MM.1S (cell line): Measurements from ENCODE around the gene ARHGAP8.

ENCODE experiments used
- DNase-seq: peaks from one replicate; pipeline ENCODE4 v3.0.0-alpha.2; 2015
- H2AFZ ChIP-seq: fragments of 300-600 bp; sonication (generic); 2 replicates; pipeline ENCODE4 v1.6.0; 2016; ENCODE audit warnings: antibody characterized with exemption, low read length
- H3F3A ChIP-seq: fragments of 300-600 bp; sonication (generic); 2 replicates; pipeline ENCODE4 v1.6.1; 2016; ENCODE audit warnings: mild to moderate bottlenecking, antibody characterized with exemption, low read length, moderate library complexity, mixed read lengths; ENCODE audit not compliant: insufficient read depth
- H3K27ac ChIP-seq: fragments of 300-600 bp; sonication (generic); 2 replicates; pipeline ENCODE4 v1.5.1; 2016; ENCODE audit warnings: mild to moderate bottlenecking, low read length
- H3K27me3 ChIP-seq: fragments of 300-600 bp; sonication (generic); replicated peaks from 2 replicates; pipeline ENCODE4 v1.6.0; 2016; ENCODE audit warnings: low read length; ENCODE audit not compliant: insufficient read depth
- H3K36me3 ChIP-seq: fragments of 300-600 bp; sonication (generic); replicated peaks from 2 replicates; pipeline ENCODE4 v1.6.1; 2016; ENCODE audit warnings: mild to moderate bottlenecking, low read length, mixed read lengths; ENCODE audit not compliant: insufficient read depth
- H3K4me1 ChIP-seq: fragments of 300-600 bp; sonication (generic); 2 replicates; pipeline ENCODE4 v1.6.1; 2016; ENCODE audit warnings: low read length, mixed read lengths
- H3K4me2 ChIP-seq: fragments of 300-600 bp; sonication (generic); 2 replicates; pipeline ENCODE4 v1.6.0; 2016; ENCODE audit warnings: low read depth, low read length
- H3K4me3 ChIP-seq: fragments of 300-600 bp; sonication (generic); 2 replicates; pipeline ENCODE4 v1.5.1; 2016; ENCODE audit warnings: low read length, mixed read lengths
- H3K79me2 ChIP-seq: fragments of 300-600 bp; sonication (generic); 2 replicates; pipeline ENCODE4 v1.6.1; 2016; ENCODE audit warnings: mixed run types, low read length, mixed read lengths
- H3K9ac ChIP-seq: fragments of 300-600 bp; sonication (generic); 2 replicates; pipeline ENCODE4 v1.6.1; 2016; ENCODE audit warnings: low read length, mixed read lengths
- H3K9me2 ChIP-seq: fragments of 300-600 bp; sonication (generic); replicated peaks from 2 replicates; pipeline ENCODE4 v1.6.1; 2016; ENCODE audit warnings: mild to moderate bottlenecking, low read length, mixed read lengths; ENCODE audit not compliant: insufficient read depth
- H3K9me3 ChIP-seq: fragments of 300-600 bp; sonication (generic); replicated peaks from 2 replicates; pipeline ENCODE4 v1.6.1; 2016; ENCODE audit warnings: mild to moderate bottlenecking, low read length, mixed read lengths; ENCODE audit not compliant: insufficient read depth
- H4K20me1 ChIP-seq: fragments of 300-600 bp; sonication (generic); 2 replicates; pipeline ENCODE4 v1.6.1; 2016; ENCODE audit warnings: mild to moderate bottlenecking, low read length, moderate library complexity, mixed read lengths; ENCODE audit not compliant: insufficient read depth
- EZH2 ChIP-seq: fragments of 300-600 bp; sonication (generic); optimal IDR thresholded peaks from 2 replicates; pipeline ENCODE3; 2017; ENCODE audit warnings: low read depth, mild to moderate bottlenecking, antibody characterized with exemption, low read length, mixed read lengths
- EZH2phosphoT487 ChIP-seq: fragments of 300-600 bp; sonication (generic); IDR thresholded peaks from 2 replicates; pipeline ENCODE4 v1.6.1; 2018; ENCODE audit warnings: antibody characterized with exemption, low read length
- TF ChIP-seq, protein P1 (sequence below): fragments of 300-600 bp; sonication (generic); IDR thresholded peaks from 2 replicates; pipeline ENCODE4 v1.5.1; 2016; ENCODE audit warnings: antibody characterized with exemption, low read length, mixed read lengths

Gene ARHGAP8

GRCh38 chr22:44718418-44718817, 34.0 kb upstream of the ARHGAP8 start:
- H3F3A ChIP-seq: no peaks in the 10 kb centered on the region
- H3K36me3 ChIP-seq: no peaks in the 10 kb centered on the region
- H3K4me1 ChIP-seq: no peaks in the 10 kb centered on the region
- H3K4me2 ChIP-seq: no peak overlapping the region
- H3K9ac ChIP-seq: no peak overlapping the region
- H3K27ac ChIP-seq: no peak overlapping the region
- no peaks in the 10 kb centered on the region for H3K9me2 ChIP-seq
- H4K20me1 ChIP-seq: no peaks in the 10 kb centered on the region
- DNase-seq: no peak
- no peak overlapping the region for H2AFZ ChIP-seq
- no peaks in the 10 kb centered on the region for H3K9me3 ChIP-seq
- H3K4me3 ChIP-seq: no peak overlapping the region
- H3K27me3 ChIP-seq: peaks cover 90% of the 10 kb centered on the region
- no peaks in the 10 kb centered on the region for H3K79me2 ChIP-seq
- no peak for TF ChIP-seq EZH2
- TF ChIP-seq, protein P1, sequence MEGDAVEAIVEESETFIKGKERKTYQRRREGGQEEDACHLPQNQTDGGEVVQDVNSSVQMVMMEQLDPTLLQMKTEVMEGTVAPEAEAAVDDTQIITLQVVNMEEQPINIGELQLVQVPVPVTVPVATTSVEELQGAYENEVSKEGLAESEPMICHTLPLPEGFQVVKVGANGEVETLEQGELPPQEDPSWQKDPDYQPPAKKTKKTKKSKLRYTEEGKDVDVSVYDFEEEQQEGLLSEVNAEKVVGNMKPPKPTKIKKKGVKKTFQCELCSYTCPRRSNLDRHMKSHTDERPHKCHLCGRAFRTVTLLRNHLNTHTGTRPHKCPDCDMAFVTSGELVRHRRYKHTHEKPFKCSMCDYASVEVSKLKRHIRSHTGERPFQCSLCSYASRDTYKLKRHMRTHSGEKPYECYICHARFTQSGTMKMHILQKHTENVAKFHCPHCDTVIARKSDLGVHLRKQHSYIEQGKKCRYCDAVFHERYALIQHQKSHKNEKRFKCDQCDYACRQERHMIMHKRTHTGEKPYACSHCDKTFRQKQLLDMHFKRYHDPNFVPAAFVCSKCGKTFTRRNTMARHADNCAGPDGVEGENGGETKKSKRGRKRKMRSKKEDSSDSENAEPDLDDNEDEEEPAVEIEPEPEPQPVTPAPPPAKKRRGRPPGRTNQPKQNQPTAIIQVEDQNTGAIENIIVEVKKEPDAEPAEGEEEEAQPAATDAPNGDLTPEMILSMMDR: no peak
- no peak for TF ChIP-seq EZH2phosphoT487

DNA sequence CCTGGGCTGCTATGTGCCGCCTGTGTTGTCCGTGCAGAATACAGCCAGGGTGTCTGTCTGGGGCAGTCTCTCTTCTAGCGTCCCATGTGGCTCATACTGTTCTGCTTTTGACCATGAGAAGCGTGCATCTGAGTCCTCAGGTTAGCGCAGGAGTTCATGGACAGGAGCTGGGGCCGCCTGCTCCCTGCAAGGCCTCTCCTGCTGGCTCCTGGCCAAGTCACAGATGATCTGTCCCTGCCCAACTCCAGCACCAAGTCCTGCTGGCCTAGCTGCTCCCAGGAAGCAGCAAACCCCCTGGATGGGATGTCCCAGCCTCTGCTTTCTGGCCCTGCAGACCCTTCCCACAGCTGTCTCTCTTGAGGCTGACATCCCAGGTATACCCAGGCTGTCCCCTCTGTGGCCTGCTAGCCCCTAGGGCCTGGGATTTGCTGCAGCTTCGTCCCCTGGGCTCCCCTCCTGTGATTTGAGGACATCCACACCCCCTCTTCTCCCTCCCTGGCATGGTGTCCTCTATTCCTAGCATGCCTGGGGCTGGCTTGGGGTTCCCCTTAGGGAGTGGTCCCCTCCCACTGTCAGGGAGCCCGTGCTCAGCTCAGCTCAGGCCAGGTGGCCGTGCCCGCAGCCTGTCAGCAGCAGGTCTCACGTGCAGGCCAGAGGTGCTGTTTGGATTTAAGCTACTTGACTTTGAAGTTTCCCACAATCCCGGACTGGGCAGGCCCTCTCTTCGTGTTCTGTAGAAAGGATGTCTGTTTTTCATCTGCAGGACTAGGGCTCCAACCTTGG, 32.6 kb upstream of the ARHGAP8 start:
- Histone ChIP-seq H3K4me3 (no peak overlapping the region), H2AFZ (no peak overlapping the region), H3K27me3 (peaks cover 87% of the 10 kb centered on the region), H3K4me2 (no peak overlapping the region), H3K9me3 (no peaks in the 10 kb centered on the region), H4K20me1 (no peaks in the 10 kb centered on the region), H3F3A (no peaks in the 10 kb centered on the region), H3K36me3 (no peaks in the 10 kb centered on the region), H3K79me2 (no peaks in the 10 kb centered on the region), H3K27ac (no peak overlapping the region), H3K4me1 (no peaks in the 10 kb centered on the region), H3K9me2 (no peaks in the 10 kb centered on the region), H3K9ac (no peak overlapping the region)
- DNase-seq: no peak
- TF ChIP-seq EZH2phosphoT487 (no peak), EZH2 (no peak)
- TF ChIP-seq, protein P1: no peak

DNA sequence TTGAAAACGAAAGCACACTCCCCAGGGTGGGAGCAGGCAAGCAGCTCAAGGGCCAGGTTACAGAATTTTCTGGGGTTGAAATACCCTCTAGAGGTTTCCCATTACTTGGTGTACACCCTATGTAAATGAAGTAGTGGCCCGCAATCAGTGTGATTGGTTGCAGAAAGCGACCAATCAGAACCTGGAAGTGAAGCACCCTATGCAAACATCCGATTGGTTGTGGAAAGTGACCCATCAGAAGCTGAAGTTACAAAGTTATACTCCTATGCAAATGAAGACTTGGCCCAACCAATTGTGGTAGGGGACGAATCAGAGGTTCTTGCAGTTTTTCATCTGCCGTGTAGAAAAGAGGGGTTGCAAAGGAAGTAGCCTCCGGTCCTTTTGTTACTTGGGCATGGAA, 31.2 kb upstream of the ARHGAP8 start:
- no peaks in the 10 kb centered on the region for H4K20me1 ChIP-seq
- H3K4me3 ChIP-seq: no peak overlapping the region
- H3K4me1 ChIP-seq: no peaks in the 10 kb centered on the region
- H3K79me2 ChIP-seq: no peaks in the 10 kb centered on the region
- no peak overlapping the region for H3K4me2 ChIP-seq
- no peaks in the 10 kb centered on the region for H3F3A ChIP-seq
- H3K9me3 ChIP-seq: no peaks in the 10 kb centered on the region
- H2AFZ ChIP-seq: no peak overlapping the region
- H3K27me3 ChIP-seq: peaks cover 85% of the 10 kb centered on the region
- no peaks in the 10 kb centered on the region for H3K36me3 ChIP-seq
- no peaks in the 10 kb centered on the region for H3K9me2 ChIP-seq
- DNase-seq: no peak
- no peak overlapping the region for H3K9ac ChIP-seq
- TF ChIP-seq EZH2phosphoT487 (no peak), EZH2 (no peak)
- TF ChIP-seq, protein P1: no peak
- no peak overlapping the region for H3K27ac ChIP-seq
